GM18505 (cell line): ENCODE data around the gene ARFGAP2.

Experiments
- ATAC-seq: cut with Tn5 transposase; IDR thresholded peaks from one replicate; pipeline ENCODE4 v1.9.1; 2021; ENCODE audit not compliant: unreplicated experiment
- POLR2A ChIP-seq: IDR thresholded peaks from 4 replicates; pipeline ENCODE4 v1.6.1; 2011; ENCODE audit warnings: borderline replicate concordance; ENCODE audit not compliant: insufficient read depth, insufficient read length; ENCODE audit errors: extremely low read depth

ARFGAP2 gene

GRCh38 chr11:47157805-47158204 lies 18.9 kb downstream of the ARFGAP2 start:
- TF ChIP-seq POLR2A, result no peak
- ATAC-seq, result no peak

GRCh38 chr11:47156951-47157350 lies 19.7 kb downstream of the ARFGAP2 start:
- TF ChIP-seq POLR2A, result no peak
- ATAC-seq, result no peak

- ATAC-seq, result no peak
- TF ChIP-seq POLR2A, result no peak
These were observed 20.3 kb downstream of the ARFGAP2 start for GRCh38 chr11:47156333-47156732.

- no peak for TF ChIP-seq POLR2A
- ATAC-seq, result no peak
These were observed 20.8 kb downstream of the ARFGAP2 start for GRCh38 chr11:47155879-47156278.

- no peak for TF ChIP-seq POLR2A
These were observed 21.8 kb downstream of the ARFGAP2 start for GRCh38 chr11:47154616-47155570.

GRCh38 chr11:47152953-47153950 lies 23.4 kb downstream of the ARFGAP2 start:
- no peak for ATAC-seq
- TF ChIP-seq POLR2A, result no peak

More at GRCh38 chr11:47154616-47155570, 21.8 kb downstream of the ARFGAP2 start:
- ATAC-seq, result no peak

- no peak for TF ChIP-seq POLR2A
- ATAC-seq, result no peak
These were observed 24.3 kb downstream of the ARFGAP2 start for GRCh38 chr11:47152126-47152952.

GRCh38 chr11:47149782-47150181 lies 26.9 kb downstream of the ARFGAP2 start:
- ATAC-seq, result no peak
- TF ChIP-seq POLR2A, result no peak

- no peak for ATAC-seq
- TF ChIP-seq POLR2A, result no peak
These were observed 27.7 kb downstream of the ARFGAP2 start for GRCh38 chr11:47148903-47149531.

- no peak for TF ChIP-seq POLR2A
- no peak for ATAC-seq
These were observed 28.4 kb downstream of the ARFGAP2 start for GRCh38 chr11:47148270-47148669.

GRCh38 chr11:47147681-47148080 lies 29.0 kb downstream of the ARFGAP2 start:
- ATAC-seq, result no peak
- no peak for TF ChIP-seq POLR2A

- ATAC-seq, result no peak
- TF ChIP-seq POLR2A, result no peak
These were observed 29.4 kb downstream of the ARFGAP2 start for GRCh38 chr11:47147250-47147649.
